OCI-LY3 (cell line): ENCODE results near the gene IRGQ.

ENCODE experiments used
- EZH2phosphoT487 ChIP-seq: fragments of 200-600 bp; shearing (Covaris generic); IDR thresholded peaks from 2 replicates; pipeline ENCODE4 v1.6.1; 2018; ENCODE audit warnings: antibody characterized with exemption, mixed run types, low read depth
- TF ChIP-seq, protein P1 (sequence below): fragments of 200-600, 300-600 bp; sonication (generic); IDR thresholded peaks from 2 replicates; pipeline ENCODE4 v1.5.1; 2014; ENCODE audit warnings: antibody characterized with exemption, low read length, low read depth

DNA sequence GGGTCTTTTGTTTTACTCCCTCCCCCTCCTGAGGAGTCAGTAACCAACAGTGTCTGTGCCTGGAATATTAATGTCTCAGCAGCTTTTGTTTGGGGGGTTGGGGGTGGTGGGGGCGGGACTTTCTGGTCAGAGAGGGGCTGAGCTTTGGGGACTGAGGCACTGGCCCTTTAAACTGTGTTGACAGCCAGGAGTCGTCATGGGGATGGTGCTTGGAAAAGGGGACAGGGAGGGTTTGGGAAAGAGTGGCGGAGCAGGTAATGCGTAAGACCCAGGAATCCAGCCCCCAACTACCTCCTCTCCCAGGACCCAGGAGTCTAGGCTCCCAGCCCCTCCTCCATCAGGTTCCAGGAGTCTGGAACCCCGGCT, 38.6 kb upstream of the IRGQ start:
- TF ChIP-seq, protein P1, sequence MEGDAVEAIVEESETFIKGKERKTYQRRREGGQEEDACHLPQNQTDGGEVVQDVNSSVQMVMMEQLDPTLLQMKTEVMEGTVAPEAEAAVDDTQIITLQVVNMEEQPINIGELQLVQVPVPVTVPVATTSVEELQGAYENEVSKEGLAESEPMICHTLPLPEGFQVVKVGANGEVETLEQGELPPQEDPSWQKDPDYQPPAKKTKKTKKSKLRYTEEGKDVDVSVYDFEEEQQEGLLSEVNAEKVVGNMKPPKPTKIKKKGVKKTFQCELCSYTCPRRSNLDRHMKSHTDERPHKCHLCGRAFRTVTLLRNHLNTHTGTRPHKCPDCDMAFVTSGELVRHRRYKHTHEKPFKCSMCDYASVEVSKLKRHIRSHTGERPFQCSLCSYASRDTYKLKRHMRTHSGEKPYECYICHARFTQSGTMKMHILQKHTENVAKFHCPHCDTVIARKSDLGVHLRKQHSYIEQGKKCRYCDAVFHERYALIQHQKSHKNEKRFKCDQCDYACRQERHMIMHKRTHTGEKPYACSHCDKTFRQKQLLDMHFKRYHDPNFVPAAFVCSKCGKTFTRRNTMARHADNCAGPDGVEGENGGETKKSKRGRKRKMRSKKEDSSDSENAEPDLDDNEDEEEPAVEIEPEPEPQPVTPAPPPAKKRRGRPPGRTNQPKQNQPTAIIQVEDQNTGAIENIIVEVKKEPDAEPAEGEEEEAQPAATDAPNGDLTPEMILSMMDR, result no peak
- no peak for TF ChIP-seq EZH2phosphoT487
